HL-60 (cell line): ENCODE measurements around the gene CD63.

ENCODE experiments used
- CTCF ChIP-seq: IDR thresholded peaks from one replicate; pipeline ENCODE4 v1.5.1; 2011; ENCODE audit warnings: low read length, control low read depth, inconsistent platforms; ENCODE audit not compliant: insufficient read depth
- REST ChIP-seq: IDR thresholded peaks from 2 replicates; pipeline ENCODE4 v1.6.1; 2012; ENCODE audit warnings: low read depth; ENCODE audit not compliant: insufficient replicate concordance

GRCh38 chr12:55711786-55712553 lies 16.8 kb downstream of the CD63 start:
- TF ChIP-seq REST (no peak), CTCF (no peak)
